ENCODE measurements around the gene GOSR2.
"Not testable (repeated sequence)": the region's sequence is repeated elsewhere in the genome, so short reads cannot be mapped to it uniquely, and the experiment has no call there.

GOSR2 gene

GRCh38 chr17:46968224-46968834, 45.4 kb downstream of the GOSR2 start:
- DNase-seq, result no peak

- DNase-seq, result no peak
These were observed 45.9 kb downstream of the GOSR2 start for GRCh38 chr17:46968896-46969295.

- DNase-seq, result no peak
These were observed 48.8 kb downstream of the GOSR2 start for GRCh38 chr17:46971647-46972300.

DNA sequence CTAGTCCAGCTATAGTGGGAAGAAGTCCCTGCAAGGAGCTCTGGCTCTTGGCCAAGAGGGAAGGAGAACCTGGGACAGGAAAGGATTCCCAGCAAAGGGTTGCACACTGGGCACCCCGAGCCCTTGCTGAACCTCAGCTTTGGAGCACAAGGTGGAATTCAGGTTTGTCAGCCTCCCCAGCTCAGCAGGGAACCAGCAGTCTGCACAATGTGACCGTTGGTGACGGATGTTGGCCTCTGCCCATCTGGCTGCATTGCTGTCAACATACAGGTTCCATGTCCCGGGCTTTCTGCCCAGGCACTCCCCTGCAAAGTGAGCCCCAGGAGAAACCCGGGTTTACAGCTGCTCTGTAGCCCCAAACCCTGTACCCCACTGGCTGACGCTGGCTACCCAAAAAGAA, 49.4 kb downstream of the GOSR2 start:
- DNase-seq, result no peak

- no peak for DNase-seq
These were observed 51.1 kb downstream of the GOSR2 start for GRCh38 chr17:46974086-46974485.

GRCh38 chr17:46975287-46975686, 52.3 kb downstream of the GOSR2 start:
- DNase-seq, result no peak

DNA sequence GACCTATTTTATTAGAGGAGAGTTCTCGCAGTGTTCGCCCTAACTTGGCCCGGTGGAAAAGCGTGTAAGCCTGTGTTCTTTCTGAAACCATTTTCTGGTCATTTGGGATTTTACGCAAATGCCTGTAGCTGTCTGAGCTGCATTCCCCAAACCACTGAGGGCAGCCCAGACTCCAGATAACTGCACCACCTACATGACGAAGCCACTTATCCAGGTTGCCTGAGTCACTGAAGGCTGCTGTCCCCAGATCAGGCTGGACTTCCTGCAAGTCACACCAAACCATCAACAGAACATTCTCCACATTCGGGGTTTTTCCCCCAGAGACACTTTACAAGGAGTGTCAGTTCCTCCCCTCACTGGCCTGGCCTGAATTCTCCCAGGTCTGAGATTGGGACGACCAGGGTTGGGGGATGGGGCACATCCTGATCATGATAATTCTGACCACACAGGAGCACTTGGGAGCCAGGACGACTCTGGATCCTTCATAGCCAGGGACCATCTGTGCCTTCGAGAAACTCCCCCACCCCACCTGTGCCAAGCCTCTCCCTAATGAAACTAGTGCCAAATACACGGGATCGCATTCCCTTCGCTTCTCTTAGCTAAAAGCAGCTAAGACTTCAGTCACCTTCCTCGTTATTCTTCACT, 53.8 kb downstream of the GOSR2 start:
- no peak for DNase-seq

GRCh38 chr17:46977348-46977747, 54.4 kb downstream of the GOSR2 start:
- DNase-seq, result no peak

DNA sequence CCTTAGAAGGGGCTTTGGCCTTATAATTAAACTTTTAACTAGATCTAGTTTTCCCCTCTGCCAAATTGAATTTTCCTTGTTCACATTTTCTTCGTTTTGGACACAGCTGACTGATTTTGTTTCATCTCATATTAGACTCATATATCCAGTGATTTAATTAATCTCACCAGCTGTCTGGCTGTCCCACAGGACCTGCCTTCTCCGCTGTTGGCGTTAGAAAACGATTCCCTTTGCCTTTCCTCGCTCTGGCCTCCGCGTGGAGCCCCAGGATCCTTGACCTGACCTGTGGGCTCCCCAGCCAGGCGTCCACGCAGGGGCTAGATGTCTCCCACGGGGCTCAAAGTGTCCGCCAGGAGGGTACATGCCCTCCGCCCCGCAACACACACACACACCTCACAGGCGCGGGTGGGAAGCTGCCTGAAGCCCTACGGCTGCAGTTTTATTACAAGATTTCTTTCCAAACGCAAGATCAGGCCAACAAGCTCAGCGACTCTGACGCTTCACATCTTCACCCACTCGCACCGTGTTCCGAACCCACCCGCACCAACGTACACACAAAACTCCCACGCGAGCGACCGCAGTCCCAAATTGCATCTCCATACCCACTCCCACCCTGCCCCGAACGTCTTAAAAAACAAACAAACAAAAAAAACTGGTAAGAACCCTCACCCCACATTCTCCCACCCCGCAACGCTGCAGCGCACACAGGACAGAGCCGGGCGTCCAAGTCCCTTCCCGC, 55.0 kb downstream of the GOSR2 start:
- DNase-seq, result no peak

DNA sequence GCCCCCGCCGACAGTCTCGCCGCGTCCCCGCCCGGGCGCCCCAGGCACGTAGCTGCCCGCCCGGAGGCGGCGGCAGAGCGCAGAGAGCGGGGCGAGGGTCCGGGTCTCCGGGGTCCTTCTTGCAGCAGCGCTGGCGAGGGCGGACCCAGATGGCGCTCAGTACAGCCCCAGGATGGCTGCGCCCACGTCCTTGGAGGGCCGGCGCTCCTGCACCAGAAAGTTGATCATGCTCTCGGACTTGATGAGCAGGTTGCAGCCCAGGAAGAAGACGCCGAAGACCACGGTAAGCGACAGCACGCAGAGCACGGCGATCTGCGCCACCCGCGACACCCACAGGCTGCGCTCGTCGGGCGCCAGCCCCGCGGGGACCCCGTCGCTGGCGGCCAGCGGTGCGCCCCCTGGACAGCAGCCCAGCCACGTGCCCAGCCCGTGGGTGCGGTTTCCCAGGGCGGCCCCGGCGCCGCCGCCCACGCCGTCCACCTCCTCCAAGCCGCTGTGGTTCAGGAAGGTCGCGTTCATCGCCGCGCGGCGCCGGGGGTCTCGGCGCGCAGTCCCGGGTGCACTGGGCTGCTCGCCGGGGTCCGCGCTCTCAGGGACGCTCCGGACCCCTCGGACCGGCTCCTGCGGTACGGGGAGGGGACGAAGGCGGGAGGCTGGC, 55.7 kb downstream of the GOSR2 start:
- no peak for DNase-seq

- no peak for DNase-seq
These were observed 56.3 kb downstream of the GOSR2 start, which contains the start of gene RPRML for GRCh38 chr17:46979147-46979863. Gene RPRML (minus strand): TSS chr17:46979253. CDS start chr17:46979007, 246 bp downstream.

- DNase-seq, result no peak
These were observed 59.6 kb downstream of the GOSR2 start for GRCh38 chr17:46982577-46982976.

- DNase-seq, result no peak
These were observed 60.8 kb downstream of the GOSR2 start for GRCh38 chr17:46983782-46984181.

DNA sequence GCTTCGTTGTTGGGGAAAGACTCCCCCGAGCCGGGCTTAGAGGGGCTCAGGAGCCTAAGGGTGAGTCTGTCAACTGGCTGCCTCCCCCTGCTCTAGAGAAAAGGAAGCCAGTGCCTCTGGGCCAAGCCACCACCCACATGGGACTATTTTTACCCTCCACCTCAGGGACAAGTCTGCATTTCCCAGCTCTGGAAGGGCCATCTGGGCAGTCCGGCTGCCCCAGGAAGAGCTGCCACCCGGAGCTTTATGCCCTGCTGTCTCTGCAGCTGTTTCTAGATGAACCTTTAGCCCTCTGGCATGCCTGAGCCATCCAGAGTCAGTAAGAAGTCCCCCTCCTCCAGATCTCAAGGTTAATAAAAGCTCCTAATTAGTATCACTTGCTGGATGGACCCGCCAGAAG, 61.4 kb downstream of the GOSR2 start:
- no peak for DNase-seq

- DNase-seq, result no peak
These were observed 61.9 kb downstream of the GOSR2 start for GRCh38 chr17:46984892-46985291.

DNA sequence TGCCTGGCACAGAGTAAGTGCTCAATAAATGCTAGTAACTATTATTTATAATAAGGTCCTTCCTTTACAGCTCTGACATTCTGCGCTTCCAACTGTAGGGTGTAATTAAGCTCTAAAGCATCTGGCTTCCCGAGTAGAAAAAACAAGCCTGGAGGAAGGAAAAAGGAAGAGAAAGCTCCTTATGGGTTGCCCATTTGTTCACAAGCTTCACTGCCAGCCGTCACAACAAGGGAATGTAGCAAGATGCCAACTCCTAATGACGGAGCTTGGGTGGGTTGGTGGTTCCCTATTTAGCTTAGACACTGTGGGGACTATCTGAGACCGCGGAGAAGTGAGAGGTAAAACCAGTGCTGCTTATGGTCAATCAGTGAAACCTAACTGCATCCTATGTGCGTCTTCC, 63.4 kb downstream of the GOSR2 start:
- no peak for DNase-seq

- DNase-seq, result not testable (repeated sequence)
These were observed 65.0 kb downstream of the GOSR2 start for GRCh38 chr17:46987927-46988326.

DNA sequence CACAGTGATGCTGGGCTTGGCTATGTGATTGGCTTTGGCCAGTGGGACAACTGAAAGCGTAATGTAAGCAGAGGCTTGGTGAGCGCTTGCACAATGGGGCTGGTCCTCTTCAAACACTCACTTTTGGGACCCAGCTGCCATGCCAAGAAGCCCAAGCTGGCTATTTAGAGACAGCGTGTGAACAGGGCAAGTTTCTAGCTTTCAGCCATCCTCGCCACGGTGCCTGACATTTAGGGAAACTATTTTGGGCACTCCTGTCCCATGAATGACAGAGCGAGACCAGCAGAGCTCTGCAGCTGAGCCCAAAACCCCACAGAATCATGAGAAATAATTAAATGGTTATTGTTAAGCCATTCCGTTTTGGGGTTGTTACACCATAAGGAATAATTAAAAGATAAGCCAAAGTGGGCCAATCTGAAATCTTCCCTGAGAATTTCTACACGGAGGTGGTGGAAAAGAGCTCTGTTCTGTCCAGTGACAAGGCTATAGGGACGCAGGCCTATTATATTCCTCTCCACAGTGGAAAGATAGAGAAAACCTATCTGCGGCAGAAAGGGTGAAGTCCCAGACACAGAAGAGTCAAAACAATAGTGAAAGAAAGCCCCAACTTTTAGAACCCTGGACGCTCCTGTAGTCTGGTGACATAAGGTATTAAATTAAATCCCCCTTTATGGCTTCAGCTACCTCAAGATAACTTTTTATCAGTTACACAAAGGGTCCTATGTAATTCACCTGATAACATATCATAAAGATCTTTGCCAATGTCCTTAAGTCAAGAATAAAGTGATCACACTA, 66.9 kb downstream of the GOSR2 start:
- no peak for DNase-seq

GRCh38 chr17:46991617-46992016, 68.7 kb downstream of the GOSR2 start:
- no peak for DNase-seq
